ENCODE data around the gene CARD14. TPM values are rescaled to one million over a fixed set of nuclear protein-coding genes. Genes with fewer than 3 reads are reported as not detected.

Gene CARD14
- total and polyA plus RNA-seq, 5 donors from 2014 or later, result 0.12 to 0.48 TPM; not detected in 3

- H3K27me3 Mint-ChIP-seq, result peaks cover 9% of the 10 kb centered on the region
- Histone ChIP-seq H3K27me3 (ENCODE audit: control insufficient read depth, insufficient read depth, low read length) (no peaks in the 10 kb centered on the region), H3K27ac (ENCODE audit: insufficient read depth, low read length, poor library complexity, severe bottlenecking) (no peak overlapping the region), H3K4me1 (ENCODE audit: control insufficient read depth, insufficient read depth, low read length, poor library complexity, severe bottlenecking) (no peaks in the 10 kb centered on the region), H3K9me3 (ENCODE audit: control insufficient read depth in 2 of 2, low read length in 2 of 2) (no peaks in the 10 kb centered on the region), H3K4me3 (ENCODE audit: low read depth, low read length) (no peak overlapping the region), H3K36me3 (ENCODE audit: control insufficient read depth, insufficient read depth, low read length) (no peaks in the 10 kb centered on the region)
- DNase-seq, result no peak
- H3K9me3 Mint-ChIP-seq, result peaks cover 0 to 1% (median 0%) of the 10 kb centered on the region in 7 donors
- no peaks in the 10 kb centered on the region for H3K4me1 Mint-ChIP-seq
- no peak for ATAC-seq (ENCODE audit: low read depth in 2 of 2)
- H3K4me3 Mint-ChIP-seq, result no peak overlapping the region
- H3K36me3 Mint-ChIP-seq, result no peaks in the 10 kb centered on the region
- H3K27ac Mint-ChIP-seq, result no peak overlapping the region
Measured at GRCh38 chr17:80168371-80168770, 1.5 kb upstream of the CARD14 start.

- Histone ChIP-seq H3K27ac (ENCODE audit: insufficient read depth, low read length, poor library complexity, severe bottlenecking) (no peak overlapping the region), H3K4me3 (ENCODE audit: low read depth, low read length) (no peak overlapping the region), H3K4me1 (ENCODE audit: control insufficient read depth, insufficient read depth, low read length, poor library complexity, severe bottlenecking) (no peaks in the 10 kb centered on the region), H3K36me3 (ENCODE audit: control insufficient read depth, insufficient read depth, low read length) (no peaks in the 10 kb centered on the region), H3K27me3 (ENCODE audit: control insufficient read depth, insufficient read depth, low read length) (no peaks in the 10 kb centered on the region), H3K9me3 (ENCODE audit: control insufficient read depth in 2 of 2, low read length in 2 of 2) (no peaks in the 10 kb centered on the region)
- Mint-ChIP-seq H3K9me3 (peaks cover 0 to under 1% (median 0%) of the 10 kb centered on the region in 7 donors), H3K36me3 (no peaks in the 10 kb centered on the region), H3K4me1 (no peaks in the 10 kb centered on the region), H3K4me3 (no peak overlapping the region), H3K27me3 (peaks cover 9% of the 10 kb centered on the region), H3K27ac (no peak overlapping the region)
- ATAC-seq (ENCODE audit: low read depth in 2 of 2) (no peak), DNase-seq (no peak)
Measured at GRCh38 chr17:80169107-80169506, 723 bp upstream of the CARD14 start.

GRCh38 chr17:80171681-80172080 is 1.9 kb downstream of the CARD14 start:
- Mint-ChIP-seq H3K27ac (no peak overlapping the region), H3K4me1 (no peaks in the 10 kb centered on the region), H3K9me3 (no peaks in the 10 kb centered on the region), H3K27me3 (peaks cover 9% of the 10 kb centered on the region), H3K36me3 (no peaks in the 10 kb centered on the region), H3K4me3 (no peak overlapping the region)
- no peaks in the 10 kb centered on the region for H3K36me3 ChIP-seq (ENCODE audit: control insufficient read depth, insufficient read depth, low read length)
- H3K4me1 ChIP-seq (ENCODE audit: control insufficient read depth, insufficient read depth, low read length, poor library complexity, severe bottlenecking), result no peaks in the 10 kb centered on the region
- H3K4me3 ChIP-seq (ENCODE audit: low read depth, low read length), result no peak overlapping the region
- no peaks in the 10 kb centered on the region for H3K27me3 ChIP-seq (ENCODE audit: control insufficient read depth, insufficient read depth, low read length)
- DNase-seq, result no peak
- H3K27ac ChIP-seq (ENCODE audit: insufficient read depth, low read length, poor library complexity, severe bottlenecking), result no peak overlapping the region
- ATAC-seq (ENCODE audit: low read depth in 2 of 2), result no peak
- H3K9me3 ChIP-seq (ENCODE audit: control insufficient read depth in 2 of 2, low read length in 2 of 2), result no peaks in the 10 kb centered on the region

GRCh38 chr17:80173126-80173525 is 3.3 kb downstream of the CARD14 start:
- no peaks in the 10 kb centered on the region for H3K36me3 ChIP-seq (ENCODE audit: control insufficient read depth, insufficient read depth, low read length)
- Mint-ChIP-seq H3K27ac (no peak overlapping the region), H3K4me1 (no peaks in the 10 kb centered on the region)

GRCh38 chr17:80173916-80174315 is 4.1 kb downstream of the CARD14 start:
- peaks cover 5% of the 10 kb centered on the region for H3K27me3 Mint-ChIP-seq
- no peaks in the 10 kb centered on the region for H3K9me3 ChIP-seq (ENCODE audit: control insufficient read depth in 2 of 2, low read length in 2 of 2)
- H3K27ac ChIP-seq (ENCODE audit: insufficient read depth, low read length, poor library complexity, severe bottlenecking), result no peak overlapping the region
- H3K36me3 ChIP-seq (ENCODE audit: control insufficient read depth, insufficient read depth, low read length), result no peaks in the 10 kb centered on the region
- no peak overlapping the region for H3K4me3 ChIP-seq (ENCODE audit: low read depth, low read length)
- H3K4me1 ChIP-seq (ENCODE audit: control insufficient read depth, insufficient read depth, low read length, poor library complexity, severe bottlenecking), result no peaks in the 10 kb centered on the region
- ATAC-seq (ENCODE audit: low read depth in 2 of 2) (no peak), DNase-seq (no peak)
- no peaks in the 10 kb centered on the region for H3K36me3 Mint-ChIP-seq
- no peak overlapping the region for H3K27ac Mint-ChIP-seq
- no peaks in the 10 kb centered on the region for H3K4me1 Mint-ChIP-seq
- no peaks in the 10 kb centered on the region for H3K9me3 Mint-ChIP-seq
- H3K4me3 Mint-ChIP-seq, result no peak overlapping the region
- H3K27me3 ChIP-seq (ENCODE audit: control insufficient read depth, insufficient read depth, low read length), result no peaks in the 10 kb centered on the region

More at GRCh38 chr17:80173126-80173525, 3.3 kb downstream of the CARD14 start:
- no peak overlapping the region for H3K27ac ChIP-seq (ENCODE audit: insufficient read depth, low read length, poor library complexity, severe bottlenecking)
- no peak for DNase-seq
- H3K4me1 ChIP-seq (ENCODE audit: control insufficient read depth, insufficient read depth, low read length, poor library complexity, severe bottlenecking), result no peaks in the 10 kb centered on the region
- Mint-ChIP-seq H3K27me3 (peaks cover 7% of the 10 kb centered on the region), H3K4me3 (no peak overlapping the region), H3K9me3 (no peaks in the 10 kb centered on the region), H3K36me3 (no peaks in the 10 kb centered on the region)
- H3K4me3 ChIP-seq (ENCODE audit: low read depth, low read length), result no peak overlapping the region
- ATAC-seq (ENCODE audit: low read depth in 2 of 2), result no peak
- H3K27me3 ChIP-seq (ENCODE audit: control insufficient read depth, insufficient read depth, low read length), result no peaks in the 10 kb centered on the region
- no peaks in the 10 kb centered on the region for H3K9me3 ChIP-seq (ENCODE audit: control insufficient read depth in 2 of 2, low read length in 2 of 2)

- no peak for DNase-seq
- H3K4me3 Mint-ChIP-seq, result no peak overlapping the region
- Histone ChIP-seq H3K27ac (ENCODE audit: insufficient read depth, low read length, poor library complexity, severe bottlenecking) (no peak overlapping the region), H3K9me3 (ENCODE audit: control insufficient read depth in 2 of 2, low read length in 2 of 2) (no peaks in the 10 kb centered on the region), H3K27me3 (ENCODE audit: control insufficient read depth, insufficient read depth, low read length) (no peaks in the 10 kb centered on the region), H3K4me1 (ENCODE audit: control insufficient read depth, insufficient read depth, low read length, poor library complexity, severe bottlenecking) (no peaks in the 10 kb centered on the region), H3K36me3 (ENCODE audit: control insufficient read depth, insufficient read depth, low read length) (no peaks in the 10 kb centered on the region), H3K4me3 (ENCODE audit: low read depth, low read length) (no peak overlapping the region)
- no peaks in the 10 kb centered on the region for H3K4me1 Mint-ChIP-seq
- H3K27ac Mint-ChIP-seq, result no peak overlapping the region
- no peak for ATAC-seq (ENCODE audit: low read depth in 2 of 2)
- H3K36me3 Mint-ChIP-seq, result no peaks in the 10 kb centered on the region
- no peaks in the 10 kb centered on the region for H3K9me3 Mint-ChIP-seq
- peaks cover 9% of the 10 kb centered on the region for H3K27me3 Mint-ChIP-seq
Measured at GRCh38 chr17:80176757-80177156, 6.9 kb downstream of the CARD14 start.

- peaks cover 6% of the 10 kb centered on the region for H3K27me3 Mint-ChIP-seq
- H3K4me1 Mint-ChIP-seq, result no peaks in the 10 kb centered on the region
Measured at GRCh38 chr17:80177986-80178595, 8.3 kb downstream of the CARD14 start.

GRCh38 chr17:80180192-80180591 is 10.4 kb downstream of the CARD14 start:
- ATAC-seq (ENCODE audit: low read depth in 2 of 2) (no peak), DNase-seq (no peak)
- H3K27ac Mint-ChIP-seq, result no peak overlapping the region
- no peaks in the 10 kb centered on the region for H3K36me3 ChIP-seq (ENCODE audit: control insufficient read depth, insufficient read depth, low read length)
- no peak overlapping the region for H3K4me3 Mint-ChIP-seq
- no peak overlapping the region for H3K4me3 ChIP-seq (ENCODE audit: low read depth, low read length)
- H3K27ac ChIP-seq (ENCODE audit: insufficient read depth, low read length, poor library complexity, severe bottlenecking), result no peak overlapping the region
- H3K27me3 Mint-ChIP-seq, result peaks cover 4% of the 10 kb centered on the region
- H3K9me3 Mint-ChIP-seq, result no peaks in the 10 kb centered on the region
- H3K36me3 Mint-ChIP-seq, result no peaks in the 10 kb centered on the region
- H3K27me3 ChIP-seq (ENCODE audit: control insufficient read depth, insufficient read depth, low read length), result no peaks in the 10 kb centered on the region
- no peaks in the 10 kb centered on the region for H3K4me1 ChIP-seq (ENCODE audit: control insufficient read depth, insufficient read depth, low read length, poor library complexity, severe bottlenecking)
- no peaks in the 10 kb centered on the region for H3K9me3 ChIP-seq (ENCODE audit: control insufficient read depth in 2 of 2, low read length in 2 of 2)
- H3K4me1 Mint-ChIP-seq, result no peaks in the 10 kb centered on the region

More at GRCh38 chr17:80177986-80178595, 8.3 kb downstream of the CARD14 start:
- no peak overlapping the region for H3K4me3 ChIP-seq (ENCODE audit: low read depth, low read length)
- DNase-seq (no peak), ATAC-seq (ENCODE audit: low read depth in 2 of 2) (no peak)
- no peaks in the 10 kb centered on the region for H3K27me3 ChIP-seq (ENCODE audit: control insufficient read depth, insufficient read depth, low read length)
- H3K9me3 Mint-ChIP-seq, result no peaks in the 10 kb centered on the region
- H3K9me3 ChIP-seq (ENCODE audit: control insufficient read depth in 2 of 2, low read length in 2 of 2), result no peaks in the 10 kb centered on the region
- H3K27ac Mint-ChIP-seq, result no peak overlapping the region
- H3K27ac ChIP-seq (ENCODE audit: insufficient read depth, low read length, poor library complexity, severe bottlenecking), result no peak overlapping the region
- H3K36me3 Mint-ChIP-seq, result no peaks in the 10 kb centered on the region
- no peaks in the 10 kb centered on the region for H3K4me1 ChIP-seq (ENCODE audit: control insufficient read depth, insufficient read depth, low read length, poor library complexity, severe bottlenecking)
- H3K36me3 ChIP-seq (ENCODE audit: control insufficient read depth, insufficient read depth, low read length), result no peaks in the 10 kb centered on the region
- no peak overlapping the region for H3K4me3 Mint-ChIP-seq

Measured in CD4-positive, CD25-positive, alpha-beta regulatory T cell (primary cell).